ENCODE measurements around the gene CCL22.

DNA sequence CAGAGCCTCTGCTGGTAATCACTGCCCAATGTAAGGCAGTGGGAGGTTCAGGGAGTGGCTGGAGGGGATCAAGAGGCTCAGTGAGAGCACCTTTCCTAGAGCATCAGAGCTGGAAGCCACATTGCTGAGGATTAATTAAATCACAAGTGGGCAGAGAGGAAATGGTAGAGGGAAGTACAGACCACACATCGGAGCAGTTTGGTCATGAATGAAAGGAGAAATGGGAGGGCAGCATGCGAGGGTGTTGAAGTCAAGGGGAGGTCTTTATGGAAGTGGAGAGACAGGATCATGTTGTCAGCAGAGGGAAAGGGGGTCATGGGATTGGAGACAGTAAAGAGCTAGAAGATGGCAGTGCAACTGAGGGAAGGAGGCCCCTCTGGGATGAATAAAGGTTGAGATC, 48.3 kb downstream of the CCL22 start:
- TF ChIP-seq, protein P1, sequence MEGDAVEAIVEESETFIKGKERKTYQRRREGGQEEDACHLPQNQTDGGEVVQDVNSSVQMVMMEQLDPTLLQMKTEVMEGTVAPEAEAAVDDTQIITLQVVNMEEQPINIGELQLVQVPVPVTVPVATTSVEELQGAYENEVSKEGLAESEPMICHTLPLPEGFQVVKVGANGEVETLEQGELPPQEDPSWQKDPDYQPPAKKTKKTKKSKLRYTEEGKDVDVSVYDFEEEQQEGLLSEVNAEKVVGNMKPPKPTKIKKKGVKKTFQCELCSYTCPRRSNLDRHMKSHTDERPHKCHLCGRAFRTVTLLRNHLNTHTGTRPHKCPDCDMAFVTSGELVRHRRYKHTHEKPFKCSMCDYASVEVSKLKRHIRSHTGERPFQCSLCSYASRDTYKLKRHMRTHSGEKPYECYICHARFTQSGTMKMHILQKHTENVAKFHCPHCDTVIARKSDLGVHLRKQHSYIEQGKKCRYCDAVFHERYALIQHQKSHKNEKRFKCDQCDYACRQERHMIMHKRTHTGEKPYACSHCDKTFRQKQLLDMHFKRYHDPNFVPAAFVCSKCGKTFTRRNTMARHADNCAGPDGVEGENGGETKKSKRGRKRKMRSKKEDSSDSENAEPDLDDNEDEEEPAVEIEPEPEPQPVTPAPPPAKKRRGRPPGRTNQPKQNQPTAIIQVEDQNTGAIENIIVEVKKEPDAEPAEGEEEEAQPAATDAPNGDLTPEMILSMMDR (IDR thresholded peaks at IDR 0.05; ENCODE audit: insufficient read depth, low read length), result no peak
- no peak for TF ChIP-seq GABPA (IDR thresholded peaks at IDR 0.05; ENCODE audit: low read depth)
